Vagina (tissue), 2 donors: ENCODE results near the gene DENND5A.

Experiments
- POLR2A ChIP-seq, 2 donors: fragments of 450-650 bp; IDR thresholded peaks; one replicate each; pipeline ENCODE4 v1.6.1; 2017; ENCODE audit warnings: antibody characterized with exemption in 2 of 2, mild to moderate bottlenecking in 2 of 2, moderate library complexity in 2 of 2
- POLR2AphosphoS5 ChIP-seq, 2 donors: sonication (generic); formaldehyde crosslinking; IDR thresholded peaks; one replicate each; pipeline ENCODE4 v1.9.0; 2017; ENCODE audit warnings: antibody characterized with exemption in 2 of 2, mild to moderate bottlenecking in 2 of 2, low read depth in 1 of 2; ENCODE audit not compliant: insufficient read depth in 1 of 2
- TF ChIP-seq, protein P1 (sequence below), 3 experiments: fragments of 450-650 bp in 2 of 3; fragments of 200-600 bp in 1 of 3; sonication (generic) in 1 of 3; IDR thresholded peaks; one replicate each; pipeline ENCODE4 v1.5.1; 2017 to 2019; ENCODE audit warnings: antibody characterized with exemption in 3 of 3, mild to moderate bottlenecking in 2 of 3, moderate library complexity in 2 of 3

DNA sequence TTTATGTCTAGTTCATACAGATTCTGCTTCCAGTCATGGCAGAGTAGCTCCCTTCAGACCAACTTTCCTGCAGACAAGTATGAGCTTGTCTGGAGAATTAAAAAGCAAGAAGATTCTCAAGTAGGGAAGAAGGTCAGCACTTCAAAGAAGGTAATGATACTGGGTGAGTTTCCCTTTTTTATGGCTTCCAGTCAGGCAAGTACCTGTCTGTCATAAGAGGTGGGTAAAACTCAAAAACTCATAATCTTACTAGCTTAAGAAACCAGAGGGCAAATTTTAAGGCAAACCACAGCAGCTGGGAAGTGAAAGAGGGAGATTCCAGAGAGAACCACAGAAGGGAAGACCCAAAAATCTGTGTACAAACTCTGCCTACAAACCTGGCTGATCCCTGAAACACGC, 54.2 kb downstream of the DENND5A start:
- TF ChIP-seq, protein P1, sequence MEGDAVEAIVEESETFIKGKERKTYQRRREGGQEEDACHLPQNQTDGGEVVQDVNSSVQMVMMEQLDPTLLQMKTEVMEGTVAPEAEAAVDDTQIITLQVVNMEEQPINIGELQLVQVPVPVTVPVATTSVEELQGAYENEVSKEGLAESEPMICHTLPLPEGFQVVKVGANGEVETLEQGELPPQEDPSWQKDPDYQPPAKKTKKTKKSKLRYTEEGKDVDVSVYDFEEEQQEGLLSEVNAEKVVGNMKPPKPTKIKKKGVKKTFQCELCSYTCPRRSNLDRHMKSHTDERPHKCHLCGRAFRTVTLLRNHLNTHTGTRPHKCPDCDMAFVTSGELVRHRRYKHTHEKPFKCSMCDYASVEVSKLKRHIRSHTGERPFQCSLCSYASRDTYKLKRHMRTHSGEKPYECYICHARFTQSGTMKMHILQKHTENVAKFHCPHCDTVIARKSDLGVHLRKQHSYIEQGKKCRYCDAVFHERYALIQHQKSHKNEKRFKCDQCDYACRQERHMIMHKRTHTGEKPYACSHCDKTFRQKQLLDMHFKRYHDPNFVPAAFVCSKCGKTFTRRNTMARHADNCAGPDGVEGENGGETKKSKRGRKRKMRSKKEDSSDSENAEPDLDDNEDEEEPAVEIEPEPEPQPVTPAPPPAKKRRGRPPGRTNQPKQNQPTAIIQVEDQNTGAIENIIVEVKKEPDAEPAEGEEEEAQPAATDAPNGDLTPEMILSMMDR (IDR thresholded peaks at IDR 0.05), result no peak
- TF ChIP-seq POLR2A (IDR thresholded peaks at IDR 0.05), result no peak
- no peak for TF ChIP-seq POLR2AphosphoS5 (IDR thresholded peaks at IDR 0.05; ENCODE audit: insufficient read depth in 1 of 2, low read depth in 1 of 2)
